HG02973 (cell line): ENCODE measurements around the gene LRPPRC.
"Not testable (repeated sequence)": the region's sequence is repeated elsewhere in the genome, so short reads cannot be mapped to it uniquely, and the experiment has no call there.

Experiments
- ATAC-seq: cut with Tn5 transposase; IDR thresholded peaks from one replicate; pipeline ENCODE4 v1.9.1; 2021; ENCODE audit warnings: moderate library complexity; ENCODE audit not compliant: unreplicated experiment

The LRPPRC gene

DNA sequence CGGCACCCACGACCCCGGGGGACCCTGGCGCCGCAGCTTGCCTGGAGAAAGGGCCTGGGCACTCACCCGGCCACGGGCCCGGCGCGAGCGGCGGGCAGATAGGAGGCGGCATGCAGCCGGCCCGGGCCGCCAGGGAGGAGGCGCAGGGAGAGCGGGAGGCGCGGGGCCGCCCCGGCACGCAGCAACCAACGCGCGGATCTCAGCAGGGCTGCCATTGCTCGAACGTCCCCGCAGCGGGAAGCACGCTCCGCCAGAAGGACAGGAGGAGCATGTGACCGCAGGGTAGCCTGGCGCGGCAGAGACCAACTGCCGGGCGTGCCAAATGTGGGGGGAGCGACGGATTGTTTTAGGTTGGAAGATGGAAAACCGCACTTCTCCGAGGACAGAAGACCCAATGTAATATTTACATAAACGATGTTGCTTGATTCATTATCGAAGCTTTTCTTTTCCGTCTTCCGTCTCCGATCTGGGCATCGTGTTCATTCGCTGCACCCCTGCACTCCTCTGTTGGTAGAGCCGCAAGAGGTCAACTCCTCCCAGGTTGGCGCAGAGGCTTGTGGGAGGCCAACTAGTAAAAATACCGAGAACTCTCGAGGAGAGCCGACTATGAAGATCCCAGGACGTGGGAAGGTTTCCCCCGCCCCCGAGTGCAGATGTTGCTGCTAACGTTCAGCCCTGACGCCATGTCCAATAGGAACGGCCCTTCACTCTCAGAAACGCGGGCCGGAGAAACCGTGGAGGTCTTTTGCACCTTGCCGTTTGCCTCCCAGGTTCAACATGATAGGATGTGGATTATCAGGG lies at the start of gene LRPPRC:
Gene LRPPRC, minus strand, starts transcription at position 257 of the 801 bp plus-strand sequence. Its CDS starts 42 bp downstream, at position 215.
- ATAC-seq, result peak; percentile 88

DNA sequence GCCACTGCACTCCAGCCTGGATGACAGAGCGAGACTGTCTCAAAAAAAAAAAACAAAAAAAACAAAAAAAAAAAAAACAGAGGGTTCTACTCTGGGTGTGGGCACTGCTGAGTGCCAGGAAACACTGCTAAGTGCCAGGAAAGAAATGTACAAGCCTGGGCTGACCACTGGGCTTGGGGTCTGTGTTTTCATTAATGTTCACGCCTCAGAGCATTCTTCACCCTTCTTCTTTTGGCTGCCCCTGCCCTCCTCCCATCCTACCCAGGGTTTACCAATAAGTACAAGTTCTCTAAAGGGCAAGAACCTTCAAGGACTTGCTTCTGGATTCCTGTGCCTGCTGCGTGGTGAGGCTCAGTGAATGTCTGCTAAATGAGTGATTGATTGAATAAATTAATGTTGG lies 49.3 kb upstream of the LRPPRC start:
- no peak for ATAC-seq

DNA sequence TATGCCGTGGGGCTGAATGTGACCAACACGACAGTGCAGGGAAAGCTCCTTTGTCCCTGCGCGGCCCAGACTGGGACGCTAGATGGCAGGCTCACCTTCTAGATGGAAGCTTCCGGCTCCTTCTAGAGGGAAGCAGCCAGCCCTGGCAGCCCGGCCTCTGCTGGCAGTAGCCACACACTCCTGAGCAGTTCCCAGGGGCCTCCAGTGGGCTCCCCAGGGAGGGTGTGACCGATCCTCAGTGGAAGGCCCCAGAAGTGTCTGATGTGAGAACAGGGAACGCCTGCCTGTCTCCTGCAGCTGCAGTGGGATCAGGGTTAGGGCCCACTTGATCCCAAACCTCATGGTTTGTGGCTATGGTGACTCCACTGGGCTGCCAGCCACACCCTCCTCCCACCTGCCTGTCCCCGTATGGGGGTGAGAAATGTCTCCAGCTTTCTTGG lies 48.5 kb upstream of the LRPPRC start:
- peak; percentile 95 for ATAC-seq

DNA sequence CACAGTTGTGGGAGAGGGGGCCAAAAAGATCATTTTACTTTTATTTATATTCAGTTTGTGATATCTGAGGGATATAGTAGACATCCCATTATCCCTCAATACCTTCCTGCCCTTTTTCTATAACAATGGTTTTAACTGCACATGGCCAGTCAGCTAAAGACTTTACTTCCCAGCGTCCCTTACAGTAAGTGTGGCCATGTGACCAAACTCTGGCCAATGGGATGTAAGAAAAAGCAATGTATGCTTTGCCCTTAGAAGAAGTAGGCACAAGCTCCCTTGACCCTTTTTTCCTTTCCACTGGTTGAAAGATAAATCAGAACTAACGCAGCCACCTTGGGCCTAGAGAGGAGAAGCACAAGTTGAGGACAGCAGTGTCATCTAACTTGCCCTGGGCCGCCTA lies 44.6 kb upstream of the LRPPRC start:
- ATAC-seq, result no peak

DNA sequence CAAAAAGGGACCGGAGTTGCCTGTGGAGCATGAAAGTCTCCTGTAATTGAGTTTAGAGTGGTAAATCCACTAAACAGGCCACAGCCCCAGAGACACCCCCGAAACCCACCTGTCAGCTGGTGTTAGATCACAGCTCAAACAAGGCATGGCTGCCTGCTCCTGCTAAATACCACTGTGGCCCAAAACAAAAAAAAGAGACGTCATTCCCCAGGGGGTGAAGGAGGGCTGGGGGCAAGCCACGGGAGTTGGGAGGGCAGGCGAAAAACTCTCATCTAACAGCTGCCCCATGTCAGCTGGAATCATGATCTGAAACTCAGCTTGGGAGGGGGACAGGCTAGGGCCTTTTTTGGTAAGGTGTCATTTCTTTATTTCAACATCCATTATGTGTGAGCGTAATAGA lies 42.5 kb upstream of the LRPPRC start:
- no peak for ATAC-seq

DNA sequence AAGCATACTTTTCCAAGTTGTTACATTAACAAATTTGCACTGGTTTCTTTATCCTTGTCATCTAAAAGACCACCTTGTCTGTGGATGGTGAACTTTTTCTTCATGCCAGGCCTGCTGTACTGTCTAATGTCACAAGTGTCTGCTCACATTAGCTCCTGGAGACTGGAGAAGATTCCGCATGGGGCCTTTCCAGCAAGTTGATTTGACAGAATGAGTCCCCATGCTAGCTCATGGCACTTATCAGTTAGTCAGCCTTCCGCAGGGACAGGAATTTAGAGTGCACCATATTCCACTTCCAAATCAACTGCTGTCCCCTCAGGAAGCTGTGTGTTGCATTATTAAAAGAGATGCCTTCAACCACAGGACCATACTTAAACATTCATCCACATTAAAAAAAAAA lies 41.4 kb upstream of the LRPPRC start:
- no peak for ATAC-seq

DNA sequence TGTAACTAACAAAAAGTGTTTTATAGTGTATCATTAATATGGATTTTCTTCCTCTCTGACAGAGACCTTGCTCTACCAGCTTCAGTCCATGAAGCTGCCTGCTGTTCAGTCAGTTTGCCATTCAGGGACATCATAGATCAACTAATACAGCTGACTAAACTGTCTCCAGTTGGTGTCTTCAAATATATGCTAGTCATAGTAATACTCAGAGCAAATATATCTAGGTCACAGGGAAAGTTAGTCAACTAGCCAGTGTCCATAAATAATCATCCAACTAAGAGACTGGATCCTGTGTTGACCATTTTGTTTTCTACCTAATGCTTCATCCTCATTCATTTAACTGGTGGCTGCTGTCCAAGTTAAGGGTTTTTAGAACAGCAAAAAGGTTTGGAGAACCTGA lies 38.2 kb upstream of the LRPPRC start:
- no peak for ATAC-seq

DNA sequence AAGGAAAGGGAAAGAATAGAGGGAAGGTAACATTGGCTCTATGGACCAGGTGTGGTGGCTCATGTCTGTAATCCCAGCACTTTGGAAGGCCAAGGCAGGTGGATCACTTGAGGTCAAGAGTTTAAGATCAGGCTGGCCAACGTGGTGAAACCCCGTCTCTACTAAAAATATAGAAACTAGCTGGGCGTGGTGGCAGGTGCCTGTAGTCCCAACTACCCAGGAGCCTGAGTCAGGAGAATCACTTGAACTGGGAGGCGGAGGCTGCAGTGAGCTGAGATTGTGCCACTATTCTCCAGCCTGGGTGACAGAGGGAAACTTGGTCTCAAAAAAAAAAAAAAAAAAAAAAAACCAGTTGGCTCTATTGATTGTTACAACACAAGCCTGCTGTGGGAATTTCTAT lies 31.3 kb upstream of the LRPPRC start:
- not testable (repeated sequence) for ATAC-seq

DNA sequence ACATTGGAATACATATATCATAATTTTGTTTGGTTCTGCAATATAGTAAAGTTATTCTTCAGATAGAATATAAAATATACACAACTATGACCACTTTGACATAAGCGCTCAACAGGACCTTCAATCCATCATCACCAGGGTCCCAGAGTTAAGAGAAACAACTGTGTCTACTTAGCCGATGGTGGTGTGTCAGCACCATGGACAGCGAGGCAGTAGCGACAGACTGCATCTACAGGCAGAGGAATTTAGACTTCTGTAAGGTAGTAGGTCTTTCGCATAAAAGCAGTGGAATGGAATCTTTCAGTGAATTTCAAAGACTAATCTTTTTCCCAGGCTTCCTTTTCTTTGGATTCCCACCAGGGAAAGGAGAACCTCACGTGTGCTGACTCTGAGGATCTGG lies 20.5 kb upstream of the LRPPRC start:
- no peak for ATAC-seq

DNA sequence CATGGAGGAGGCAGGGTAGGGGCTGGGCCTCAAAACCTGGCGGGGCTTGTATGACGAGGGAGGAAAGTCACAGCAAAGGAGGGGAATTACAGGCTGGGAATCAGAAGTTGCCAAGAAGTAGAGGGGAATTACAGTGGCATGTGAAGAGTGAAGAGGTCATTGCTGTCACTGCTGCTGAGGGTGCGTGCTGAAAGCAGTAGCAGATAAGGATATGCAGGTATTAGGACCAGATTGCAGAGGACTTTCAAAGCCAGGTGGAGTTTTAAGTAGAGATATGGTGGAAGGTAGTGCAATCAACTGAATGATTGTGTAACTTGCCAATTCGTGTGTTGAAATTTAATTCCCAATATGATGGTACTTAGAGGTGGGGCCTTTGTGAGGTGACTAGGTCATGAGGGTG lies 19.4 kb upstream of the LRPPRC start:
- no peak for ATAC-seq

DNA sequence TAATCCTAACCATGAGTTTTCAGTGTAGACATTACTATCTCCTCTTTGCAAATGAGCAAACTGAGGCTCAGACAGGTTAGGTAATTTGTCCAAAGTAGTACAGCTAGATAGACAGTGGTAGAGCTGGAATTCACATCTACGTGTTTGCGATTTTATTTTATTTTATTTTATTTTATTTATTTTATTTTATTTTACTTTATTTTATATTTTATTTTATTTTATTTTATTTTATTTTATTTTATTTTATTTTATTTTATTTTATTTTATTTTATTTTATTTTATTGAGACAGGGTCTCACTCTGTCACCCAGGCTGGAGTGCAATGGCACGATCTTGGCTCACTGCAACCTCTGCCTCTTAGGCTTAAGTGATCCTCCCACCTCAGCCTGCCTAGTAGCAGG lies 17.4 kb upstream of the LRPPRC start:
- ATAC-seq, result not testable (repeated sequence)

DNA sequence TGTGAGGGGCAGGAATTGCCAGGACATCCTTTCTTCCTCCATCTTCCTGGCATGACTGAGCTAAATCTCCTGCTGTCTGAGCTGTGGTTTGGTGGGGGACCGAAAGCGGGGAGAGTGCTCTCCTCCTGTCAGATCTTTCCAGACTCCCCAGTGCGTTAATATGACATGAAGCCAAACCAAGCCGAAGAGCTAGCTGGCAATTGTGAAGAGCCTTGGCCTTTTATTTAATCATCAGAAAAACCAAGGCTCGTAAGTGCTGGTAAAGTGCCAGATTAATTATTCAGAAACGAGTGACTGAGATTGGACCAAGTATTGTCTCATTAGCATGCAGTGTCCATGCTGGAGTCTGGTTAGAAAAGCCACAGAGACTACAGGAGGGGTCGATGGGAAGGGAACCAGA lies 14.5 kb upstream of the LRPPRC start:
- ATAC-seq, result no peak

DNA sequence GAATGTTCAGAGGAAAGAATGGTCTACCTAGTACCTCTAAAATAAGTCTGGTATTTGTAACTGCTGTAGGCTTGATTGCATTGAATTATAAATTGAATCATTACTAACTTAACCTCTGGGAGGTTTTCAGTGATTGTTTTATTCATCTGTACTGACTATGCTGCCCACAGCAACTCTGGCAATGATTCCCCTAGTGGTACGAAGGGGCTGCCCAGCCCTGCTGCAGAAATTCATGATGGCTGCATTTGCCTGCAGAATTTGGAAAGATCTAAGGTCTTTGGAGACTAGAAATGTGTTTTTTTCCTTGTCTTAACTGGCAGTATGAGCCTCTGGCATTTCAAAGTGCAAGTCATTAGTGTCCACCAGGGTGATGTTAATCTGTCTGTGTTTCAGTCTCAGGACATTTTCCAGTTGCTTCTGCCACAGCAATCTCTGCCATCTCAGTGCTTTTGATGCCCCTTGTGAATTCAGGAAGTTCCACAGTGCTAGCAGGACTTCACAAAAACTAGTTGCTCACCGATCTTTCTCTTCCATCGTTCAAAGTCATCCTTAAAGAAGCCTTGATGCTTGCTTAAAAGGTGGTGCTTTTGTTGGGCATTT lies 13.4 kb upstream of the LRPPRC start:
- ATAC-seq, result no peak

DNA sequence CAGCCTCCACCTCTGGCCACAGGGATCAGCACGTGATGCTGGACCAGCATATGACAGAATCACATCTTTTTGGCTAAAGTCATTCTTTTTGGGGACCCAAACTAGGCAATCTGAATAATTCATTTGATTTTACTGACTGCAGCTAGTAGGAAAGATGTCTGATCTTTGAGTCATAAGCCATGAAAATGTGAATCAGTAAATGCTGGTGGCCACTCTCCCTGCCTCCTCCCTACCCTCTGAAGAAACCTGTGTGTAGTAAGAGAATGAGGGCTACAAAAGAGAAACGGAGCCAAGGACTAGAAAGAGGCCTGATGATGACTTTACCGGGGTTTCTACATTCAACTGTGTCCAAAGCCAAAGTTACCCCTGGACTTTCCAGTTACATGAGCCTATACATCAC lies 10.1 kb upstream of the LRPPRC start:
- no peak for ATAC-seq

DNA sequence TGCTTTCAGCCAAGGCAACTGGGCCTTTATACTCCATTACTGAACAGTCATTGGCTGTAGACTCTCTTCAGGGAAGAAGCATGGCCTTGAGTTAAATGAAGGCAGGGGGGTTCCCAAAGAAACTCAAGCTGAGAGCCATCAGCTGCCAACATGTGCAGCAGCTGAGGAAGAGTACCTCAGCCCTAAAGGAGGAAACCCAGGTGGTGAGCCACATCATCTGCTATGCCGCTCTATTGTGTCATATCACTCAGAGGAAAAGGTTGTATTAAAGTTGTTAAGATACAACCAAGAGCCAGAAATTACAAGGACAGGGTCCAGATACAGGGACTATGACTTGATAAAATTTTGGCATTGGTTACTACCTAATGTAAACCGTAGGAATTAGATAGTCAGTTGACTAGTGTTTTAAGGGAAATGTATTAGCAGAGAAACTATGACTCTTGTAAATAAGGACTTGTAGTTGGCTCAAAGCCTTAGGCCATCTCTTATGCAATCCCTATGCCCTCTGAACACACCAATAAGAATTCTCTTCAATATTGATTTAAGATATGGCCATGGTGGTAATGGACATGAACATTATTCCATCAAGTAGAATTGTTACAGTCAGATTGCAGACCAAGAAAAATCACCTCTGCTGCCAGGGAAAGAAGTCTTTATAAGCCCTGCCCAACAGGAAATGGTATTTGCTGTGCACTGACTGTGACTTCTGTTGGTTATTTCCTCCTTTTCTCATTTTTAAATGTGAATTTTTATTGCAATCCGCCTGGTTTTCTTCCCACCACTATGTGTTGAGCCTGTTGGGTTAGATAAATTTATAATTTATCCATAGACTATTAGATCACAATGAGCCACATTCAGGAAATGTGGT lies 9.2 kb upstream of the LRPPRC start:
- no peak for ATAC-seq

DNA sequence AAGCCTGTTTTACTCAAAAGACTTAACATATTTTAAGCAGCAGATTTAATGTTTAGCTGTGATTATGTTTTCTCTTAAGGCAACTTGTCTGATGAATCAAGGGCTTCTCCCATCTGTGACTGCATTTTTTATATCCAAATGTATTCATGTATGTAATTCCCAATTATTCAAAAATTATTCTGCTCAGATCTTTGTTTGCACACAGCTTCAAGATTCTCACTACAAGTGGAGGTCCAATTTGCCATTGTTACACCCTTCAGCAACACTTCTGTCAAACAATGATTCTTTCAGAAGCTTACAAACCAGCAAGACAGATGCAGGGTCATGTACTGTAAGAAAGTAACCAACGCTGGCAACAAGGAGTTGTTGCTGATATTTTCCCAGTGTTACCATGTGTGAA lies 5.9 kb upstream of the LRPPRC start:
- no peak for ATAC-seq

DNA sequence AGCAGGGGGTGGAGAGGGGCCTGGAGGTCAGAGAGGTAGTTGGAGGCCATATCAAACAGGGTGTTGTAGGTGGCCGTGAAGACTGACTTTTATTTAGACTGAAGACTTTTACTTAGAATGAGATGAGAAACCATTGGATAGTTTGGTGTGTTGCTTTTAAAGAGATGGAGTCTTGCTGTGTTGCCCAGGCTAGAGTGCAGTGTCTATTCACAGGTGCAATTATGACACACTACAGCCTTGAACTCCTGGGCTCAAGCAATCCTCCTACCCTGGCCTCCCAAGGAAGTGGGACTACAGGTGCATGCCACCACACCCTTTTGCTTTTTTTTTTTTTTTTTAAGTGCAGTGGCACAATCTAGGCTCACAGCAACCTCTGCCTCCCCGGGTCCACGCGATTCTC lies 2.5 kb upstream of the LRPPRC start:
- ATAC-seq, result no peak

DNA sequence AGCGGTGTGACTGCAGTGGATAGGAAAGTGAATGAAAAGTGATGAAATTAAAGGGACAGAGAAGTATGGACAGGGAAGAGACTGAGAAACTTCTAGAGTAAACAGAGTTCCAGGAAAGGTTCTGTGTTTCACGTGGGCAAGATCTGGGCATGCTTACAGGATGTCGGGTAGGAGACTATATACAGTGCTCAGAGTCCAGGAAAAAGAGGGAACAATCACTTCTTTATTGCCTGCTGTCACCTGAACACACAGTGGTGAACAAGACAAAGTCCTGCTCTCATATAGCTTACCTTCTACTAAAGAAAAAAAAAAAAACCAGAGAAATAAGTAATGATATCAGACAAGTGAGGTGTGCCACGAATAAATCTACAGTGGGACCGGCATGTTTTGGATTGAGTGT lies 2.4 kb downstream of the LRPPRC start:
- no peak for ATAC-seq

DNA sequence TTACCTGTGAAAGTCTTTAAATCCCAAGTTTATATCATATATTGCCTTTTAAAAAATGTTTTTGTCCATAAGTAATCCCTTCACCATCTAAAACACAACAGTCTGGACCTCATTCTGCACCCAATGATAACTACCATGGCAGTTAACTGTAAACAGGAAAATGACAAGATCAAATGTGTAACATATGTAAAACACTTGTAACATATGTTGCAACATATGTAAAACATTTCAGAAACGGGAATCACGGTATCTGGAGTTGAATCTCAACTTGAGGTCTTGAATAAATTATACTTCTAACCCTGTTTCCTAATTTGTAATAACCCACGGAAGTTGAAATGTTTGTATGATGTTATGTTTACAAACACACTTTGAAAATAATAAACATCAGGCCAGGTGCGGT lies 6.2 kb downstream of the LRPPRC start:
- no peak for ATAC-seq

DNA sequence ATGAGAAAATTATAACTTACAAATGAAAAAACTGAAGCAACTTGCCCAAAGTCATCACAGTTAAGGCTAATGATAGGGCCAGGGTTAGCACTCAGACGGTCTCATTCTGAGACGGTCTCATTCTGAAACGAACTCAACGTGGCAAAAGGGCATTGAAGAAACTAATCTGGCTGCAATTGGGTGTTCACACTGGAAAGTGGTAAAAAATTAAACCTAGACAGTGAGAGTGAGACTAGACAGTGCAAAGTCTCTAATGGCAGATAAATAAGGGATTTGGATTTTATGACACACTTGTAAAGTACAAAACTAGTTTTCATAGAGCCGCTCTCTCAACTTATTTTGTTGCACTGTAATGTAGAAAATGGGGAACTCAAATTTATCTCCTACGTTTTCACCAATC lies 9.2 kb downstream of the LRPPRC start:
- ATAC-seq, result no peak

DNA sequence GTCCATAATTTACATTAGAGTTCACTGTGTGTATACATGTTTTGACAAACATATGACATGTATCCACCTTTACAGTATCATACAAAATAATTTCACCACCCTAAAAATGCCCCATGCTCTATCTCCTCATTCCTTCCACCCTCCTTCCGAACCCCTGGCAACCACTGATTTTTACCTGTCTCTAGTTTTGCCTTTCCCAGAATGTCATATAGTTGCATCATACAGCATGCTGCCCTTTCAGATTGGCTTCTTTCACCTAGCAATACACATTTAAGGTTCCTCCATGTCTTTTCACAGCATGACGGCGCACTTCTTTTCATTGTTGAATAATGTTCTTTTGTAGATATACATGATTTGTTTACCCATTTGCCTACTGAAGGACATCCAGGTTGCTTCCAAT lies 10.4 kb downstream of the LRPPRC start:
- ATAC-seq, result no peak

DNA sequence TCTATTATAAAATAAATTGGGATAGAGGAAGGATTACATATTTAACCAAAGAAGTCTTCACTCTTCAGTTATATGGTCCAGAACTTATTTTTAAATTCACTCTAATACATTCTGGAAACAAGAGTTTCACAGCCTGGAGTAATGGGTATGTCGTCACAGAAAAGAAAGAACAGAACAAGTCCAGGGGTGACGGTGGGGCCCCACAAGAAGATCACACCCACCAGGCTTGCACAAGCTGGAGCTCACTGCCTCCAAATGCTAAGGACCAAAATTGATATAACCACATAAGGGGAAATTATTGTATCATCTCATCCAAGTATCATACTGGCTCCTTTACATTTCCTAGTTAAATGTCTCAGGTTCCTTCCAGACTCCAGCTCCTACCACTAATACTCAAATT lies 11.3 kb downstream of the LRPPRC start:
- no peak for ATAC-seq
